Pulmonary artery endothelial cell (primary cell): ENCODE results near the gene CAND2. TPM values are rescaled to one million over a fixed set of nuclear protein-coding genes. Genes with fewer than 3 reads are reported as not detected.

ENCODE experiments used
- DNase-seq: peaks from one replicate; pipeline ENCODE4 v3.0.0-alpha.2; 2011; ENCODE audit warnings: low read depth, low spot score
- total RNA-seq: library from RNA; depleted of rRNA; stranded (reverse); fragments of >200 nt; gene quantifications from 2 replicates; pipeline ENCODE4 v1.2.3, GENCODE V29; 2014

CAND2 gene
- total RNA-seq: 3.3 and 4.7 TPM in 2 replicates

GRCh38 chr3:12796171-12797123, at the start of gene CAND2:
Gene CAND2, plus strand, starts transcription at chr3:12796680. Its CDS starts 41 bp downstream, at chr3:12796721.
- no peak for DNase-seq

- DNase-seq: no peak
Measured at GRCh38 chr3:12748477-12748876, 48.0 kb upstream of the CAND2 start.

- no peak for DNase-seq
Measured at GRCh38 chr3:12750223-12750622, 46.3 kb upstream of the CAND2 start.

GRCh38 chr3:12750658-12751071, 45.8 kb upstream of the CAND2 start:
- no peak for DNase-seq

- DNase-seq: no peak
Measured at GRCh38 chr3:12751571-12751970, 44.9 kb upstream of the CAND2 start.

- no peak for DNase-seq
Measured at GRCh38 chr3:12752102-12752501, 44.4 kb upstream of the CAND2 start.

- no peak for DNase-seq
Measured at GRCh38 chr3:12752809-12753208, 43.7 kb upstream of the CAND2 start.

GRCh38 chr3:12753275-12754028, 43.0 kb upstream of the CAND2 start:
- no peak for DNase-seq

GRCh38 chr3:12754313-12754712, 42.2 kb upstream of the CAND2 start:
- DNase-seq: no peak

GRCh38 chr3:12755754-12756153, 40.7 kb upstream of the CAND2 start:
- no peak for DNase-seq

- no peak for DNase-seq
Measured at GRCh38 chr3:12756175-12756574, 40.3 kb upstream of the CAND2 start.

GRCh38 chr3:12756635-12757034, 39.8 kb upstream of the CAND2 start:
- no peak for DNase-seq

- DNase-seq: peak; percentile 19
Measured at GRCh38 chr3:12758025-12758781, 38.3 kb upstream of the CAND2 start.

GRCh38 chr3:12759097-12759679, 37.3 kb upstream of the CAND2 start, which contains the start of gene TMEM40:
Gene TMEM40, minus strand, starts transcription at chr3:12759259. Its CDS starts 9,427 bp downstream, at chr3:12749832.
- no peak for DNase-seq

GRCh38 chr3:12759693-12760565, 36.6 kb upstream of the CAND2 start:
- no peak for DNase-seq

- no peak for DNase-seq
Measured at GRCh38 chr3:12764171-12764776, 32.2 kb upstream of the CAND2 start.

GRCh38 chr3:12766541-12766940, 29.9 kb upstream of the CAND2 start:
- DNase-seq: no peak

- DNase-seq: no peak
Measured at GRCh38 chr3:12768579-12769527, 27.6 kb upstream of the CAND2 start.

- no peak for DNase-seq
Measured at GRCh38 chr3:12769761-12770160, 26.7 kb upstream of the CAND2 start.
